ENCODE data around the gene CHP2. TPM values are rescaled to one million over a fixed set of nuclear protein-coding genes. Genes with fewer than 3 reads are reported as not detected.

Gene CHP2
- total RNA-seq, 1 donor from 2014 or later: not detected

DNA sequence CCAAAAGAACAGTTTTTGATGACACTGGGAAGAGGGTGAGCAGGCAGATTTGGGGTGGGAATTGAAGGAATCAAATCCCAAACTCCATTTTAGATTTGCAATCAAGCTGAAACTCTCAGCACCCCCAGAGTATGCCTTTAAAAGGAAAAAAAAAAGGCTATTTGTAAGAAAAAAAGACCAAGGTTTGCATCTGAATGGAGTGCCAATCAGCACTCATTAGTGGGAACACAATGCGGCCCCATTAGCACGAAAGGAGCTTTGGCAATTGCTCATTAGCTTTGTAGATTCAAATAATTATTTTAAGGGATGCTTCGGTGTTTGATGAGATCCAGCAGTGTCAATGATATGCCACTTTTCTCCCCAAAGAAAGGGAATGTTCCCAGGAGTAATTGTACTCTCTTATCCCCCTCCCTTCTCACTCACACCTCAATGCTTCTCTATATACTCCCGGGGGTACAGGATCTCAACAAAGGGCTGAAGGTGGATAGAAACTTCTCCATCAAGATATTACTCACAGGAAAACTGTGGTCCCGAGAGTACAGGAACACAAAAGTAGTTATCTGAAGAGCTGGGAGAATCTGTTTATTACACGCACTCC lies 32.2 kb downstream of the CHP2 start:
- no peak overlapping the region for H3K4me3 ChIP-seq (ENCODE audit: insufficient read depth, low read depth, low read length)
- Mint-ChIP-seq H3K9me3 (ENCODE audit: unreplicated experiment) (peaks cover 2% of the 10 kb centered on the region), H3K27me3 (ENCODE audit: low read depth, unreplicated experiment) (peaks cover 17% of the 10 kb centered on the region), H3K27ac (ENCODE audit: unreplicated experiment) (no peak overlapping the region), H3K4me1 (ENCODE audit: low read depth, unreplicated experiment) (peaks cover 2% of the 10 kb centered on the region), H3K36me3 (ENCODE audit: low read depth, unreplicated experiment) (no peaks in the 10 kb centered on the region), H3K4me3 (ENCODE audit: unreplicated experiment) (no peak overlapping the region)
- H3K36me3 ChIP-seq (ENCODE audit: insufficient read depth, low read length): no peaks in the 10 kb centered on the region
- H3K27me3 ChIP-seq (ENCODE audit: insufficient read depth, low read length): no peaks in the 10 kb centered on the region
- H2AFZ ChIP-seq (ENCODE audit: low read depth, low read length): no peak overlapping the region
- H3K27ac ChIP-seq (ENCODE audit: low read depth, low read length): no peak overlapping the region
- no peaks in the 10 kb centered on the region for H4K20me1 ChIP-seq (ENCODE audit: insufficient read depth, low read length)
- H3K79me2 ChIP-seq (ENCODE audit: insufficient read depth, low read length): no peaks in the 10 kb centered on the region
- TF ChIP-seq EZH2 (IDR thresholded peaks at IDR 0.05; ENCODE audit: insufficient read depth, low read length): no peak
- TF ChIP-seq, protein P1, sequence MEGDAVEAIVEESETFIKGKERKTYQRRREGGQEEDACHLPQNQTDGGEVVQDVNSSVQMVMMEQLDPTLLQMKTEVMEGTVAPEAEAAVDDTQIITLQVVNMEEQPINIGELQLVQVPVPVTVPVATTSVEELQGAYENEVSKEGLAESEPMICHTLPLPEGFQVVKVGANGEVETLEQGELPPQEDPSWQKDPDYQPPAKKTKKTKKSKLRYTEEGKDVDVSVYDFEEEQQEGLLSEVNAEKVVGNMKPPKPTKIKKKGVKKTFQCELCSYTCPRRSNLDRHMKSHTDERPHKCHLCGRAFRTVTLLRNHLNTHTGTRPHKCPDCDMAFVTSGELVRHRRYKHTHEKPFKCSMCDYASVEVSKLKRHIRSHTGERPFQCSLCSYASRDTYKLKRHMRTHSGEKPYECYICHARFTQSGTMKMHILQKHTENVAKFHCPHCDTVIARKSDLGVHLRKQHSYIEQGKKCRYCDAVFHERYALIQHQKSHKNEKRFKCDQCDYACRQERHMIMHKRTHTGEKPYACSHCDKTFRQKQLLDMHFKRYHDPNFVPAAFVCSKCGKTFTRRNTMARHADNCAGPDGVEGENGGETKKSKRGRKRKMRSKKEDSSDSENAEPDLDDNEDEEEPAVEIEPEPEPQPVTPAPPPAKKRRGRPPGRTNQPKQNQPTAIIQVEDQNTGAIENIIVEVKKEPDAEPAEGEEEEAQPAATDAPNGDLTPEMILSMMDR (IDR thresholded peaks at IDR 0.05; ENCODE audit: insufficient read depth, low read depth, low read length): no peak
- FAIRE-seq (no peak), DNase-seq (ENCODE audit: low read depth) (no peak)
- no peak overlapping the region for H3K9ac ChIP-seq (ENCODE audit: low read length)
- H3K4me1 ChIP-seq (ENCODE audit: insufficient read depth, low read length): no peaks in the 10 kb centered on the region
- no peak overlapping the region for H3K4me2 ChIP-seq (ENCODE audit: low read length)
- no peaks in the 10 kb centered on the region for H3K9me3 ChIP-seq (ENCODE audit: insufficient read depth, low read depth, low read length)

- Histone ChIP-seq H3K27ac (ENCODE audit: low read depth, low read length) (no peak overlapping the region), H2AFZ (ENCODE audit: low read depth, low read length) (no peak overlapping the region), H3K9me3 (ENCODE audit: insufficient read depth, low read depth, low read length) (no peaks in the 10 kb centered on the region), H3K4me1 (ENCODE audit: insufficient read depth, low read length) (no peaks in the 10 kb centered on the region), H3K4me3 (ENCODE audit: insufficient read depth, low read depth, low read length) (no peak overlapping the region), H4K20me1 (ENCODE audit: insufficient read depth, low read length) (no peaks in the 10 kb centered on the region), H3K9ac (ENCODE audit: low read length) (no peak overlapping the region), H3K27me3 (ENCODE audit: insufficient read depth, low read length) (no peaks in the 10 kb centered on the region), H3K79me2 (ENCODE audit: insufficient read depth, low read length) (no peaks in the 10 kb centered on the region), H3K36me3 (ENCODE audit: insufficient read depth, low read length) (no peaks in the 10 kb centered on the region), H3K4me2 (ENCODE audit: low read length) (no peak overlapping the region)
- DNase-seq (ENCODE audit: low read depth) (no peak), FAIRE-seq (no peak)
- H3K9me3 Mint-ChIP-seq (ENCODE audit: unreplicated experiment): peaks cover 2% of the 10 kb centered on the region
- peaks cover 21% of the 10 kb centered on the region for H3K27me3 Mint-ChIP-seq (ENCODE audit: low read depth, unreplicated experiment)
- no peak overlapping the region for H3K4me3 Mint-ChIP-seq (ENCODE audit: unreplicated experiment)
- peaks cover 2% of the 10 kb centered on the region for H3K4me1 Mint-ChIP-seq (ENCODE audit: low read depth, unreplicated experiment)
- no peak for TF ChIP-seq EZH2 (IDR thresholded peaks at IDR 0.05; ENCODE audit: insufficient read depth, low read length)
- TF ChIP-seq, protein P1 (IDR thresholded peaks at IDR 0.05; ENCODE audit: insufficient read depth, low read depth, low read length): no peak
- H3K27ac Mint-ChIP-seq (ENCODE audit: unreplicated experiment): no peak overlapping the region
- H3K36me3 Mint-ChIP-seq (ENCODE audit: low read depth, unreplicated experiment): no peaks in the 10 kb centered on the region
Measured at GRCh38 chr16:23788685-23789084, 33.9 kb downstream of the CHP2 start.

GRCh38 chr16:23795378-23795777 lies 40.6 kb downstream of the CHP2 start:
- Mint-ChIP-seq H3K27ac (ENCODE audit: unreplicated experiment) (no peak overlapping the region), H3K4me1 (ENCODE audit: low read depth, unreplicated experiment) (peaks cover 7% of the 10 kb centered on the region), H3K27me3 (ENCODE audit: low read depth, unreplicated experiment) (peaks cover 4% of the 10 kb centered on the region), H3K4me3 (ENCODE audit: unreplicated experiment) (no peak overlapping the region), H3K36me3 (ENCODE audit: low read depth, unreplicated experiment) (no peaks in the 10 kb centered on the region), H3K9me3 (ENCODE audit: unreplicated experiment) (no peaks in the 10 kb centered on the region)
- FAIRE-seq (no peak), DNase-seq (ENCODE audit: low read depth) (no peak)
- TF ChIP-seq, protein P1 (IDR thresholded peaks at IDR 0.05; ENCODE audit: insufficient read depth, low read depth, low read length): no peak
- no peak for TF ChIP-seq EZH2 (IDR thresholded peaks at IDR 0.05; ENCODE audit: insufficient read depth, low read length)
- H2AFZ ChIP-seq (ENCODE audit: low read depth, low read length): no peak overlapping the region
- no peaks in the 10 kb centered on the region for H3K36me3 ChIP-seq (ENCODE audit: insufficient read depth, low read length)
- H3K9ac ChIP-seq (ENCODE audit: low read length): no peak overlapping the region
- no peaks in the 10 kb centered on the region for H3K9me3 ChIP-seq (ENCODE audit: insufficient read depth, low read depth, low read length)
- H3K4me1 ChIP-seq (ENCODE audit: insufficient read depth, low read length): no peaks in the 10 kb centered on the region
- no peak overlapping the region for H3K4me3 ChIP-seq (ENCODE audit: insufficient read depth, low read depth, low read length)
- no peaks in the 10 kb centered on the region for H3K27me3 ChIP-seq (ENCODE audit: insufficient read depth, low read length)
- H3K79me2 ChIP-seq (ENCODE audit: insufficient read depth, low read length): no peaks in the 10 kb centered on the region
- no peak overlapping the region for H3K27ac ChIP-seq (ENCODE audit: low read depth, low read length)
- no peak overlapping the region for H3K4me2 ChIP-seq (ENCODE audit: low read length)
- H4K20me1 ChIP-seq (ENCODE audit: insufficient read depth, low read length): no peaks in the 10 kb centered on the region
